ENCODE results near the gene BCOR.

BCOR gene

DNA sequence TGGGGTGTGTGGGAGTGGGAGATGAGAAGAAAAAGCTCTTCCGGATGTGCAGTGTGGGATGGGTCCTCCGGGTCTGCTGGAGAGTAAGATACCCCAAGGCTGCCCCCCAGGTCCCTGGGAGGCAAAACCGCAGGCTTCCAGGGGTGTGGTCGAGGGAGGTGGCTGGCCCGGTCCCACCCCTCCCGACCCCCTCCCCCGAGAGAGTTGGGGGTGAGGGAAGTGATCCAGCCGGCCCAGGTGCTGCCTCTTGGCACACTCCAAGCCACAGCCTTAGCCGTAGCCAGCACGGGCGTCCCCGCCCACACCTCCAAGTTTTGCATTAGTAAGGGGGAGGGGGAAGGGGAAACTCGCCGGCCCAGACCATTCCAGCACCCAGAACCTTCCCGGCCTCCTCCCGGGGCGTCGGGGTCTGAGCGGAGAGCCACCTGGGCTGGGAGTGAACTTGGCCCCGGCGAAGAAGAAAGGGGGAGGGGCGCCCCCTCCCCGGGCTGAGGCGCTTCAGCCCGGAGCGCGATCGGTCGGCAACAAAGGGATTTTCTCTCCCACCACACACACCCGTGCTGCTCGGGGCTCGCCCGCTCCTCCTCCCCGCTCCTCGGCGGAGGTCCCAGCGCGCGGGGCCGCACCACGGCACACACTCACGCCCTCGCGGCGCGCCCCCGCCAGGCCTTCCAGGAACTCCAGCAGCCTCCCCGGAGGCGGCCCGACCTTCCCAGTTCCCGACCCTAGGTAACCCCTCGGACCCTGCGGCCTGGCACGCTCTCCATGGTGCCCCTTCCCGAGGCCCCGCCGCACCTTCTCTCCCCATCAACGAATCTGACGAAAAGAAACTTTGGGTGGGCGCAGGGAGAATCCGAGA, 14.4 kb downstream of the BCOR start:
- FAIRE-seq: no peak

DNA sequence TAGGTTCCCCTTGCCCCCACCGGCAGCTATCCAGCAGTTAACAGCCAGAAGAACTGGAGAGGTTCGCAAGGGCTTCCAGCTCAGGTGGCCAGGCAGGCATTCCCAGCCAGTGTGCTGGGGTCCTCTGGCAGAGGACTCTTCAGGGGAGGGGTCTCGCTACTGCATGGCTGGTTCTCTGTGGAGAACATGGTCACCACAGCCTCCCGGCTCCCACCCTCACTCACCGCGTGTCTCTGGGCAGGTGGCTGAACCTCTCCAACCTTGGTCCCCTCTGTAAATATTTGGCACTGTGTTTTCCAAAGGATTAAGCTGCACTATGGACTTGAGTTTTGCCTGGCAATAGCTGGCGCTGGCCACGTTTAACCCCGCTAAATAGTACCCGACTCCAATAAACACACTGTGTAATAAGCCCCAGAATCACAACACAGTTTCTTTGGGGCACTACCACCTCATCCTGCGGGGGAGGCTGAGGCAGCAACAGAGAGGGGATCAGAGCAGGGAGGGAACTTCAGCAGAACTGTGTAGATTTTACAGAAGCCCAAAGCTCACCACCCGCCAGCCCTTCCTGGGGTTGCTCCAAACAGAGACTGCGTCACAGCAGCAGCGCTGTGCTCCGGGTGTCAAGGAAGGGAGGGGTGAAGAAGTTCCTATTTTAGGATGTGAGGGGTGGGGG, 15.2 kb downstream of the BCOR start:
- no peak for FAIRE-seq

DNA sequence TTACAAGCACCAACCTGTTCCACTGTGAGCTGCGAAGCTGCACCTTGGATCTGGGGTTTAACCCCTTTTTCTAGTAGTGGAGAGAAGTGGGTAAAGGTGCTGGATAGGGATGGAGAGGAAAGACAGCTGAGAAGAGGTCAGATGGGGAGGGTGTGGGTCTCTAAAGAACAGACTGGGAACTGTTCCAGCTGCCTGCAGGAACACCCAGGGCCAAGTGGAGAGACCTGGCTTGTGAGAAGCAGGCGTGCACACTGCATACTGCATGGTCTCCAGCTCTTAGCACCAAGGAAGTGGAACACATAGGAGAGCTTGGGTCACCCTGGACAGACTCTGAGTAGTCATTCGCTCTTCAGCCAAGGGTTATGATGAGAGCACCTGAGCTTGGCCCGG, 16.1 kb downstream of the BCOR start:
- FAIRE-seq: no peak

DNA sequence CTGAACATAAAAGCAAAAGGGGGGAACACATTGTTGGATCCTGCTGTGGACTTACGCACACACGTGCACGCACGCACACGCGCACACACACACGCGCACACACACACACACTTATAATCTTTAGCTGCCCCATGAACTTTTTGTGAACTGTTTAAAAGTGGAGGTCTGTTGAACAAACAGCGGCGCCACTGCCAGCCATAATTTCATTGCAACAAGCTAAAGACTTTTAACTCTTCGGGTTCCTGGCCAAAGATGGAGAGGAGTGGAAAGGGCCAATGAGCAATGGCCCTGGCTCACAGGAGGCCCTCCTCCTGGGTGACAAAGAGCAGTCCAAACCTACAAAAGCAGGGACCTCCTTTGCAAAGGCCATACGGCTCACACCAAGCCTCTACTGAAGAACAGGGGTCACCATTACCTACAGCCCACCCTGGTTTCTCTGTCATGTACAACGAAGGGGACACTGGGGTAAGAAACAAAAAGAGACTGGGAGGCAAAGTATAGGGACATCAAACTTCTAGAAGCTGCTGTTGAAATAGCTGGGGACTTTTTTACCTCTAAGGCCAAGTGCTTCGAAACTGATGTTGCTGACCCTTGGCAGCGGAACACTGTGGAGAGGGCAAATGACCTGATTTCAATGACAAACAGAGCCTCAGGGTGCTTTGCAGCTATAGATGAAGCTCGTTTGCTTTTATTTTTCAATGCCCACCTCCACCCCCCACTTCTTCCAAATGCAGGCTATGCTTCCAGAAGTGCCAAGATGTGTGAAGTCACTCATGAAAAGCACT, 16.7 kb downstream of the BCOR start:
- no peak for FAIRE-seq

DNA sequence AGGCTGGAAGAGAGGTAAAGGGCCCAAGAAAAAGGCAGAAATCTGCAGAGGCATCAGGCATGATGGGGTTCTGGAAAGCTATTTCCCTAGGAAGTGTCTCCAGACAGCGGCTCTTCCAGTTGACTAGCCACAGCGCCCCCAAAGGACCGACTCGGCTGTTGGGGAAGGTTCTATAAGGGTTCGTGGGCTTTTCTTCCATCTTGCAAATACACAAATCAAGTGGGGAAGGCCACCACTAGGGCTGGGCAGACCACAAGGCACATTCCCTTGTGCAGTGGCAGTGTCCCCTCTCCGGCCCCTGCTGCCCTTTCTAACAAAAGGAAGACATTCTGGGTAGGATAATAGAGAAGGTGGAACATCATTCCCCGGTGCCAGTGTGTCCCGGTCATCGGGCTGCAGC, 18.2 kb downstream of the BCOR start:
- no peak for FAIRE-seq

GRCh38 chrX:40078489-40079227, 19.1 kb downstream of the BCOR start:
- FAIRE-seq: no peak

DNA sequence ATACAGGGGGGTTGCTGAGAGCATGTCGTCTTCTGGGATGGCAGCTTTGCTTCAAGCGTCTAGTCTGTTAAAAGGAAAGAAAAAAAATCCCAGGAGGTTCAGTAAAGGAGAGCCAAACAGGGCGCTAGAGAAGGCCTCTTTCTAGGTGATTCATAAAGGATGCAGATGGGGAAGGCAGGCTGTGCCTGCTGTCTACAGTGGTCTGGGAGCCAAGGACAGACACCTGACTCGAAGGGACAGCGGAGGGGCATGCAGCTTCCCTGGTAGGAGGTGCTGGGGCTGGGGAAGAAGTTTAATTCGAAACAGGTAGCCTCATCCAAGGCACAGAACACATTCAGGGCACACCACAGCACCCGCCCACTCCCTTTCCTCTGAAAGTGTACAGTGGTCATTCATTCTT, 19.9 kb downstream of the BCOR start:
- FAIRE-seq: no peak

DNA sequence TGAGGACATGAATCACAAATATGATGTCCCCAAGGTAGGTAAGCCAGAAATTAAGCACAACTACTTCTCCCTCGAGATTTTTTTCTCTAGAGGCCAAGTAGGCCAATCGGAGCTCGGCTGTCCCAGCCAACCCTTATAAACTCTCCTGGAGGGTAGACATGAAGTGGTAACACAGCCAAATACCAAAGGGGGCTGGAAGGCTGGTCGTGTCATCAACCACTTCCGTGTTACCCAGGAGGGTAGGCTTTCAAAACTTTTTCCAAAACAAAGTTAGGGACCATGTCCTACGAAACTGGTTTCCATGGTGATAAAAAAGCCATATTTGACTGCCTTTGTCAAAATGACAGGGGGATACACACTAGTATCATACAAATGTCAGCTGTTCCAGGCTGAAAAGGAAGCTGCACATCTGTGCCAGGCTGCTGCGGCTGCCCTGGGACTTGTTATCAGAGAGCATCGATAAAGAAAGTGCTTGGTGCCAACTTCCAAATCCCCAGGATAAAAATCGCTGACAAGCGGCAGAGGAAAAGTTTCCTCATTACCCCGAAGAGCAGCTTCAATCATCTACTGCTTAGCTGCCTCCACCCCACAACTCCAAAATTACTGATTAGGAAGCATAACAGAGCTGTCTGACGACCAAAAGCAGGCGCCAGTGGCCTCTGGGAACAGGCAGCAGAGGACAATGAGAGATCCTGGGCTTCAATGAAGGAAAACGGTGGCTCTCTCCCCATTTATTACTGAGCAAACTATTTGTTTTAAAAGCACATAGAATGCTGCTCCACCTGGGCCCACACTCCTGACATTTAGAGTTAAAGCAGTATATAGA, 20.8 kb downstream of the BCOR start:
- no peak for FAIRE-seq

DNA sequence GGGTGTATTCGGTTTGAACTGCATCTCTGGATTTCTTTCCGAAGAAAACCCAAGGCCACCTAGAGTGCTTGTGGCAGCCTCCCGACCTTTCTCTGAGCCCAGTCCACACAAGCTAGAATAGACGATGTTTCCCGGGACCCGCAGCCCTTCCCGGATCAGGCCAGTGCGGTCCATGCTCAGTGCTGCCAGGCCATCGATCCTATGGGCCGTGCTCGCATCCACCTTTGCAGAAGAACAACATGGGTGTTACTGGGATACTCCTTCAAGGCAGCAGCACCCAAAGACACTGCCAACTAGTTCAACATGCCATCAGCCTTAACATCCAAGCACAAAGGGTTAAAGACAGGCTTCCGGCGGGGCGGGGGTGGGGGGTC, 22.8 kb downstream of the BCOR start:
- no peak for FAIRE-seq

- no peak for FAIRE-seq
Observed at GRCh38 chrX:40074080-40074958, 23.4 kb downstream of the BCOR start.

GRCh38 chrX:40073439-40074054, 24.2 kb downstream of the BCOR start:
- no peak for FAIRE-seq

DNA sequence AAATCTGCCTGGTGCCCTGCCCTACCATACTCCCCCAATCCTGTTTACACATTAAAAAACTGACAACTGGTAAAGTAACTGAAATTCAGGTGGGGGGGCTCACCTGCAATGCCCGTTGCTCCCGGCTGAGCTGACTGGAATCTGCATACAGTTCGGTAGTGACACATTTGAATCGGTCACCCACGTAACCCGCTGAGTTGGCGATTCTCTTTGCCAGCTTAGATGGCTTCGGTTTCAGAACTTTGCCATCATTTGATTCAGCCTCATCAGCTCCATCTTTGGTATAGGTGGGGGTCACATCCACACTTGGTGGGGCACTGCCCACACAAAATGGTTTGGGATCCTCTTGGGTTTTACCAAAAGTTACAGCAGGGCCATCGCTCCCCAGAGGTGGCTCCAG, 25.5 kb downstream of the BCOR start:
- no peak for FAIRE-seq

DNA sequence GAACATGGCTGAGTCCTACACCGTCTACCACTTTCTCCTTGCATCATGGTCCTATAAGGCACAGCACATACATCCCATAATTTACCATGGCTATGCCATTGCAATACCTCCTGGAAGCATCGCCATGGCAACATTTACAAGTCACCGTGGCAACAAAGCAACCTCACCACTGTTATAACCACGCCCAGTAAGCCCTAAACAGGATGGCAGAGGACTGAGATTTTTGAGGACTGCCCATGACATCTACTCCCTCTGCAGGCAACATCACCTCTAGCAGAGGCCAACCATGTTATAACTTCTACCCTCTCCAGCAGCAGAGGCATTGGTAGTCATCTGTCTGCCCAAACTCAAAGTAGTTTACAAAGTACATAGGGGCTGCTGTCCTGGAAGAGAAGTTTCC, 29.7 kb downstream of the BCOR start:
- FAIRE-seq: no peak

GRCh38 chrX:40066700-40067099, 31.1 kb downstream of the BCOR start:
- no peak for FAIRE-seq

GRCh38 chrX:40065296-40066046, 32.3 kb downstream of the BCOR start:
- no peak for FAIRE-seq

DNA sequence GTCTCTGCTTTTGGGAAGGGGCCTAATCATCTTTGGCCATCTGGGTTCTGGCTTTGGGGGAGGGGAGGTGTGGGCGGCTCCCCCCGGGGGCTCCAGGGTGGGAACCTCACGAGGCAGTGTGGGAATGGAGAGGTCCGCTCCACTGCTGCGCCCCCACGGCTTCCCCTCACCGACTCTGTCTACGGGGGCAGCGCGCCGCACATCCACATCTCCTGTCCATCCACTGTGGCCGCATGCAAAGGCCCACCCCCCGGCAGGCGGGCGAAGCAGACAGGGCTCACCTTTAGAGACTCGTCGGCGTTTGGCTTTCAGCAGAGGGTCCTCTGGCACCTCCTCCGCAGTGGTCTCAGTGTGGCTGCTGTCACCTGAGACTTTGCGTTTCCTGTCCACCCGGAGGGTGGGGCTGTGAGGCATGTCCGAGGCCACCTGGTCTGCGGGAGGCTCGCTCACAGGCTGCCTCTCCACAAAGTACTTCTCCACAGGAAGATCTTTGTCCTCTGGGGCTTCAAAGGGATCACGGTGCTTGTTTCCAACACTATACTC, 33.6 kb downstream of the BCOR start:
- FAIRE-seq: no peak

DNA sequence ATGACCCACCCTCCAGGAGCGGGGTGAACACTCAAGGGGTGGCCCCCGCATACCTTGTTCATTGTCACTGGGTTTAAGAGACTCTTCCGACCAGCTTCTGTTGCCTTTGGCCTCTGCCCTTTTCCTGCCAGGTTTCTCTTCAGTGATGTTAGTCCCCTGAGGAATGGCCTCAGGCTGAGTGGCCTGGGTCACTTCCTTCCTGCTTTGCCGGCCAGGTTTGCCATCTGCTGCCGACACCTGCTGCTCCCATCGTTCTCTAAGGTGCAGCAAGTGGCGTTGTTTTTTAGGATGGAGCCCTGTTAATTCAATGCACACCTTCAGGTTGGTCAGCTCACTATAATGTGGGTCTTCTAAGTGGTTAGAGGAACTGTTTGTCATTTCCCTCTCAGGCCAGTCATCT, 34.2 kb downstream of the BCOR start:
- no peak for FAIRE-seq

DNA sequence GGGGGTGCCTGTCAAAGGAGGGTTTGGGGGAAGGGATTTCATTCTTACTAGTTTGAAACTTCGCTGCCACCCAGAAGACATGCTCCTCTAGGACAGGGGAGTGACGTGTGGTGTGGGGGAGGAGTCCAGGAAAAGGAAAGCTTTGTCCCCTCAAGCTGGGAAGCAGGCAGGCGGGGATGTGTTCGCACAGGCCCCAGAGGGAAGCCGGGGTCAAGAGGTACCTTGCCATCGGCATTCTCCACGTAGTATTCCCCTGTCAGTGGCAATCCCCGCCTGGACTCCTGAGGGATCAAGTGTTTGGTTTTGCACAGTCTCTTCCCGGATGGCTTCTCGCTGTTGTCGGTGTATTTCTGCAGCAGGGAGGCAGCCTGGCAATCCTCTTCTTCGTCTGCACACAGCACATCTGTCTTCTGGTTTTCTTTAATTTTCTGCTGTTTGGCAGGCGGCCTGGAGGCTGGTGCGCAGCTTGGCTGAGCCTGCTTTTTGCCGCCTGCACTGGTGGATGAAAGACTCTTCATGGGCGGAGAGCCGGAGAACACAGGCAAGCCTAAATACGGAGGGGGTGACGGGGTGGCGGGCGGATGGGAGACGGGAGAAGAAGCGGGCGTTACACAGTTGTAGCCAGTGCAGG, 35.1 kb downstream of the BCOR start:
- no peak for FAIRE-seq
